Measurements from ENCODE around the gene CEP83. TPM values are rescaled to one million over a fixed set of nuclear protein-coding genes. Genes with fewer than 3 reads are reported as not detected.

The CEP83 gene
- total RNA-seq, 6 donors from 2014 or later: 9.7 to 40.9 (median 16.2) TPM

DNA sequence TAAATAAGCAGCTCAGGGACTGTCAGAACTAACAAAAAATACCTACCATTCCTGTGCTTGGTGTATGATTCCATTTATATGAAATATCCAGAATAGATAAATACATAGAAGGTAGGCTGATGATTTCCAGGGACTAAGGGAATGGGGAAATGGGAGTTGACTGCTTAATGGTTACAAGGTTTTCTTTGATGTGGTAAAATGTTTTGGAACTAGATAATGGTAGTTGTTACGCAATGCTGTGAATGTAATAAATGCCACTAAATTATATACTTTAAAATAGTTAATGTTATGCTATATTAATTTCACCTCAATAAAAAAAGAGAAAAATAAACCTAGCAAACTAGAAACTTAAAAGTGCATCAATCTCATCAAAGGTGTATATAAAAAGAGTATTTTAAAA lies 41.1 kb downstream of the CEP83 start:
- H3K4me1 ChIP-seq: no peaks in the 10 kb centered on the region
- DNase-seq (no peak), ATAC-seq (ENCODE audit: low FRiP score in 2 of 2) (no peak)
- TF ChIP-seq, protein P1, sequence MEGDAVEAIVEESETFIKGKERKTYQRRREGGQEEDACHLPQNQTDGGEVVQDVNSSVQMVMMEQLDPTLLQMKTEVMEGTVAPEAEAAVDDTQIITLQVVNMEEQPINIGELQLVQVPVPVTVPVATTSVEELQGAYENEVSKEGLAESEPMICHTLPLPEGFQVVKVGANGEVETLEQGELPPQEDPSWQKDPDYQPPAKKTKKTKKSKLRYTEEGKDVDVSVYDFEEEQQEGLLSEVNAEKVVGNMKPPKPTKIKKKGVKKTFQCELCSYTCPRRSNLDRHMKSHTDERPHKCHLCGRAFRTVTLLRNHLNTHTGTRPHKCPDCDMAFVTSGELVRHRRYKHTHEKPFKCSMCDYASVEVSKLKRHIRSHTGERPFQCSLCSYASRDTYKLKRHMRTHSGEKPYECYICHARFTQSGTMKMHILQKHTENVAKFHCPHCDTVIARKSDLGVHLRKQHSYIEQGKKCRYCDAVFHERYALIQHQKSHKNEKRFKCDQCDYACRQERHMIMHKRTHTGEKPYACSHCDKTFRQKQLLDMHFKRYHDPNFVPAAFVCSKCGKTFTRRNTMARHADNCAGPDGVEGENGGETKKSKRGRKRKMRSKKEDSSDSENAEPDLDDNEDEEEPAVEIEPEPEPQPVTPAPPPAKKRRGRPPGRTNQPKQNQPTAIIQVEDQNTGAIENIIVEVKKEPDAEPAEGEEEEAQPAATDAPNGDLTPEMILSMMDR (IDR thresholded peaks at IDR 0.05): no peak
- TF ChIP-seq POLR2AphosphoS5 (IDR thresholded peaks at IDR 0.05) (no peak), POLR2A (IDR thresholded peaks at IDR 0.05) (no peak), EP300 (IDR thresholded peaks at IDR 0.05) (no peak)
- H3K4me3 ChIP-seq: no peak overlapping the region
- H3K27ac ChIP-seq: no peak overlapping the region
- no peaks in the 10 kb centered on the region for H3K36me3 ChIP-seq
- peaks cover 14 to 26% (median 20%) of the 10 kb centered on the region in 4 donors for H3K9me3 ChIP-seq
- no peaks in the 10 kb centered on the region for H3K27me3 ChIP-seq
- WGBS, 2 donors: 92 to 93% methylated on average over 1 of the region's 1 CpG

DNA sequence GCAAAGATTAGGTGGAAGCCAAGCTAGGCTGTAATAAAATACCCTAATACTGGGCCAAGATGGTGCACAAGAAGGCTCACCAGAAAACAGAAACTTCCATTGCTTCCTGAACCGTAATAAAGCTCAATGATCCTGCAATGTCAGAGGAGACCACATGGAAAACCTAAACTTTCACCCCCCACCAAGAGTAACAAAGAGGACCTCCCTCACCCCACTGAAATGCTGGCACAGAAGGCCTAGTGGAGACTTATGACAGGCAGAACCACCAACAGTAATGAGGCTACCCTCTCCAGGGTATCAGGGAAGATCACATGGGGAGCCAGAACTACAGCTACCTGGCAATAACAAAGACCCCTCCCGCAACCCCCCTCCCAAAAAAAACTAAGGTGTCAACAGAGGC lies 43.1 kb downstream of the CEP83 start:
- H3K27me3 ChIP-seq: no peaks in the 10 kb centered on the region
- H3K27ac ChIP-seq: no peak overlapping the region
- H3K4me3 ChIP-seq: no peak overlapping the region
- H3K9me3 ChIP-seq: peaks cover 1 to 9% (median 4%) of the 10 kb centered on the region in 4 donors
- DNase-seq: no peak
- peak in 1 of 2 donors; percentile 55 for ATAC-seq (ENCODE audit: low FRiP score in 2 of 2)
- no peaks in the 10 kb centered on the region for H3K4me1 ChIP-seq
- H3K36me3 ChIP-seq: no peaks in the 10 kb centered on the region
- 98 to 100% methylated on average over 2 of the region's 2 CpGs for WGBS, 2 donors
- TF ChIP-seq, protein P1 (IDR thresholded peaks at IDR 0.05): no peak
- TF ChIP-seq POLR2AphosphoS5 (IDR thresholded peaks at IDR 0.05) (no peak), POLR2A (IDR thresholded peaks at IDR 0.05) (no peak), EP300 (IDR thresholded peaks at IDR 0.05) (no peak)

DNA sequence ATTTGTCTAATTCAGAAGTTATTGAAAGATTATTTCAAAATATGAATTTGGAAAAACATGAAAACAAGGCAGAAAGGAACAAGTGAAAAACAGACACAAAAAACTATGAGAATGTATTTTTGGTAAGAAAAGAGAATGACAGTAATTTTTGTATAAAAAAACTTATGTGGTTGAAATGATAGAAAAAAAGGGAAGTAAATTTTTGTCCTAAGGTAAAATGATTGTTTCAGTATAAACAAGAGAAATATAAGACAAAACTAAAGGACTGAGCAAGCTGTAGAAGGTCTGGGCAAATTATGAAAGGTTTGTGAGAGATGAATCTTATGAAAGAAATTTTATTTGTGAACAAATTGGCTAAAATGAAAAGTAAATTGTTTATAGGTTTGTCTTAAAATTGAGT lies 44.6 kb downstream of the CEP83 start:
- Histone ChIP-seq H3K4me3 (no peak overlapping the region), H3K9me3 (no peaks in the 10 kb centered on the region), H3K4me1 (no peaks in the 10 kb centered on the region), H3K27me3 (no peaks in the 10 kb centered on the region), H3K36me3 (no peaks in the 10 kb centered on the region), H3K27ac (no peak overlapping the region)
- DNase-seq: no peak
- TF ChIP-seq EP300 (IDR thresholded peaks at IDR 0.05) (no peak), POLR2AphosphoS5 (IDR thresholded peaks at IDR 0.05) (no peak), POLR2A (IDR thresholded peaks at IDR 0.05) (no peak)
- TF ChIP-seq, protein P1 (IDR thresholded peaks at IDR 0.05): no peak
- no peak for ATAC-seq (ENCODE audit: low FRiP score in 2 of 2)

DNA sequence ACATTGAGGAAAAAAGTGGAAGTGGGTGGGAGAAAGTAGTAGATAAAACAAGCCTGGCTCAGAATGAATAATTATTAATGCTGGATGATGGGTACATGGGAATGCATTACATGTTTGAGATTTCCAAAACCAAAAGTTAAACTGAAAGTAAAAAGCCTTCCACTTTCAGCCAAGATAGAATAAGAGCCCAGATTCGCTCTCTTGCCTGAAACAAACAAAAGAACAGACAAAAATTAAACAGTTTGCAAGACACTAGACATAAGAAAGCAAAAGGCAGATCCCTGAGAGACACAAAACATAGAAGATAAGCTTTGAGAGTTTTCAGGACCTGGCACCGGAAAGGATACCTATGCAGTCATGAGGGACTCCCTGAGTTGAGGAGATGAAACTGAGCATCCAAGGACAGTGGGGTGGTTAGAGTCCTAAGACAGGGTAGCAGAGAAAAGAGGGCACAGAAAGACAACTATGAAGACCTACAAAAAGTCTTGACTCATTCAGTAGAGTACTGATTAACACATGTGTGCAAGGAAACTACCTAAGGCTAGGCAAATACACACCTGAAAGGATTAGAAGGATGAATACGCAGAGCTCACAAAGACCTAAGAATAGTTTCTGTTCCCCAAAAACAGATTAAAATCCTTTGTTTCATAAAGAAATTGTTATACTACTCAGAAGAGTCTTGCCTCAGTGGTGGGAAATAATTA lies 54.1 kb downstream of the CEP83 start:
- Histone ChIP-seq H3K9me3 (no peaks in the 10 kb centered on the region), H3K36me3 (no peaks in the 10 kb centered on the region), H3K27me3 (no peaks in the 10 kb centered on the region), H3K4me1 (no peaks in the 10 kb centered on the region), H3K27ac (no peak overlapping the region), H3K4me3 (peak overlapping the region in 2 of 4 donors; percentile 25 to 31)
- ATAC-seq (ENCODE audit: low FRiP score in 2 of 2) (peak in 1 of 2 donors; percentile 48), DNase-seq (no peak)
- no peak for TF ChIP-seq POLR2A (IDR thresholded peaks at IDR 0.05)
- TF ChIP-seq EP300 (IDR thresholded peaks at IDR 0.05): no peak
- no peak for TF ChIP-seq POLR2AphosphoS5 (IDR thresholded peaks at IDR 0.05)
- TF ChIP-seq, protein P1 (IDR thresholded peaks at IDR 0.05): no peak
- WGBS, 2 donors: 64 to 78% methylated on average over 3 of the region's 3 CpGs

DNA sequence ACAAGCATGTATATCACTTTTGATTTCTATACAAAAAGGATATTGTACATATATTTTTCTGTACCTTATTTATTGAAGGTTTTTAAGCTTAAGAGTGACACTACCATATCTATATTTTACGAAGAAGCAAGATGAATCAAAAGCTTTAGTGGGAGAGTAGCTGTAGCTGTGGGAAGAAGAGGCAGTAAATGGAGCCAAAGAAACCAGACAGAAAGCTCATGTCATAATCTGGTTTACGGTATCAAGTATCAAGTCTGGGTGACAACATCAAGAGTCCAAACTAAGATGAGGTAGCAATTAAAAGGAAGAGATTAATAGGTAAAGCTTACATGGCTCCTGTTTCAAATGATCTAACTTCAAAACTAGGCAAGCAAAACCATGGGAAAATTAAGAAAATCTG lies 54.8 kb downstream of the CEP83 start:
- ATAC-seq (ENCODE audit: low FRiP score in 2 of 2) (peak in 1 of 2 donors; percentile 56), DNase-seq (no peak)
- H3K9me3 ChIP-seq: no peaks in the 10 kb centered on the region
- H3K27ac ChIP-seq: no peak overlapping the region
- peak overlapping the region in 2 of 4 donors; percentile 25 to 31 for H3K4me3 ChIP-seq
- H3K36me3 ChIP-seq: no peaks in the 10 kb centered on the region
- TF ChIP-seq, protein P1 (IDR thresholded peaks at IDR 0.05): no peak
- no peak for TF ChIP-seq POLR2AphosphoS5 (IDR thresholded peaks at IDR 0.05)
- TF ChIP-seq POLR2A (IDR thresholded peaks at IDR 0.05): no peak
- no peak for TF ChIP-seq EP300 (IDR thresholded peaks at IDR 0.05)
- H3K4me1 ChIP-seq: no peaks in the 10 kb centered on the region
- H3K27me3 ChIP-seq: no peaks in the 10 kb centered on the region
- WGBS, 2 donors: 81 to 83% methylated on average over 2 of the region's 2 CpGs
